HEK293 (cell line): Measurements from ENCODE around the gene DSTN.

ENCODE experiments used
- MYNN ChIP-seq: fragments of 450-650 bp; formaldehyde crosslinking; IDR thresholded peaks from 2 replicates; pipeline ENCODE4 v1.5.1; 2016; ENCODE audit warnings: missing biosample characterization, missing genetic modification characterization, borderline replicate concordance
- OSR2 ChIP-seq: fragments of 450-650 bp; formaldehyde crosslinking; IDR thresholded peaks from 2 replicates; pipeline ENCODE4 v1.5.1; 2016; ENCODE audit warnings: missing biosample characterization, missing genetic modification characterization
- YY1 ChIP-seq: fragments of 450-650 bp; formaldehyde crosslinking; IDR thresholded peaks from 2 replicates; pipeline ENCODE4 v1.5.1; 2018; ENCODE audit warnings: missing biosample characterization, missing genetic modification characterization
- ZNF16 ChIP-seq: fragments of 450-650 bp; formaldehyde crosslinking; IDR thresholded peaks from 2 replicates; pipeline ENCODE4 v1.5.1; 2016; ENCODE audit warnings: low read depth, missing biosample characterization, missing genetic modification characterization
- ZNF169 ChIP-seq: fragments of 450-650 bp; formaldehyde crosslinking; IDR thresholded peaks from 2 replicates; pipeline ENCODE4 v1.5.1; 2016; ENCODE audit warnings: missing biosample characterization, missing genetic modification characterization
- ZNF37A ChIP-seq: fragments of 450-650 bp; IDR thresholded peaks from 2 replicates; pipeline ENCODE4 v1.5.1; 2018; ENCODE audit warnings: missing biosample characterization, missing genetic modification characterization
- ZNF571 ChIP-seq: fragments of 450-650 bp; formaldehyde crosslinking; IDR thresholded peaks from 2 replicates; pipeline ENCODE4 v1.5.0; 2017; ENCODE audit warnings: missing biosample characterization, missing genetic modification characterization
- ZNF777 ChIP-seq: fragments of 450-650 bp; formaldehyde crosslinking; IDR thresholded peaks from 2 replicates; pipeline ENCODE4 v1.5.1; 2017; ENCODE audit warnings: missing biosample characterization, missing genetic modification characterization, borderline replicate concordance
- ZSCAN16 ChIP-seq: fragments of 450-650 bp; formaldehyde crosslinking; IDR thresholded peaks from 2 replicates; pipeline ENCODE4 v1.5.1; 2016; ENCODE audit warnings: missing biosample characterization, missing genetic modification characterization
- TF ChIP-seq, protein P1 (sequence below): fragments of 450-650 bp; formaldehyde crosslinking; IDR thresholded peaks from 2 replicates; pipeline ENCODE4 v1.5.1; 2016; ENCODE audit warnings: missing biosample characterization, missing genetic modification characterization

- TF ChIP-seq, protein P1, sequence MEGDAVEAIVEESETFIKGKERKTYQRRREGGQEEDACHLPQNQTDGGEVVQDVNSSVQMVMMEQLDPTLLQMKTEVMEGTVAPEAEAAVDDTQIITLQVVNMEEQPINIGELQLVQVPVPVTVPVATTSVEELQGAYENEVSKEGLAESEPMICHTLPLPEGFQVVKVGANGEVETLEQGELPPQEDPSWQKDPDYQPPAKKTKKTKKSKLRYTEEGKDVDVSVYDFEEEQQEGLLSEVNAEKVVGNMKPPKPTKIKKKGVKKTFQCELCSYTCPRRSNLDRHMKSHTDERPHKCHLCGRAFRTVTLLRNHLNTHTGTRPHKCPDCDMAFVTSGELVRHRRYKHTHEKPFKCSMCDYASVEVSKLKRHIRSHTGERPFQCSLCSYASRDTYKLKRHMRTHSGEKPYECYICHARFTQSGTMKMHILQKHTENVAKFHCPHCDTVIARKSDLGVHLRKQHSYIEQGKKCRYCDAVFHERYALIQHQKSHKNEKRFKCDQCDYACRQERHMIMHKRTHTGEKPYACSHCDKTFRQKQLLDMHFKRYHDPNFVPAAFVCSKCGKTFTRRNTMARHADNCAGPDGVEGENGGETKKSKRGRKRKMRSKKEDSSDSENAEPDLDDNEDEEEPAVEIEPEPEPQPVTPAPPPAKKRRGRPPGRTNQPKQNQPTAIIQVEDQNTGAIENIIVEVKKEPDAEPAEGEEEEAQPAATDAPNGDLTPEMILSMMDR (tag by site-specific recombination): no peak
- TF ChIP-seq ZNF16 (tag by site-specific recombination): no peak
- no peak for TF ChIP-seq ZNF571 (tag by site-specific recombination)
- no peak for TF ChIP-seq ZSCAN16
- no peak for TF ChIP-seq OSR2 (tag by site-specific recombination)
- no peak for TF ChIP-seq YY1 (tag by site-specific recombination)
- TF ChIP-seq ZNF777 (tag by site-specific recombination): no peak
- no peak for TF ChIP-seq ZNF37A (tag by site-specific recombination)
- no peak for TF ChIP-seq MYNN (tag by site-specific recombination)
- no peak for TF ChIP-seq ZNF169 (tag by site-specific recombination)
Observed at GRCh38 chr20:17612287-17612991, 42.6 kb downstream of the DSTN start.
